GM18498 (cell line): ENCODE measurements around the gene ADH5.
"Not testable (repeated sequence)": the region's sequence is repeated elsewhere in the genome, so short reads cannot be mapped to it uniquely, and the experiment has no call there.

Experiments used
- ATAC-seq: cut with Tn5 transposase; IDR thresholded peaks from one replicate; pipeline ENCODE4 v1.9.1; 2021; ENCODE audit warnings: mild to moderate bottlenecking, moderate library complexity; ENCODE audit not compliant: unreplicated experiment

The ADH5 gene

DNA sequence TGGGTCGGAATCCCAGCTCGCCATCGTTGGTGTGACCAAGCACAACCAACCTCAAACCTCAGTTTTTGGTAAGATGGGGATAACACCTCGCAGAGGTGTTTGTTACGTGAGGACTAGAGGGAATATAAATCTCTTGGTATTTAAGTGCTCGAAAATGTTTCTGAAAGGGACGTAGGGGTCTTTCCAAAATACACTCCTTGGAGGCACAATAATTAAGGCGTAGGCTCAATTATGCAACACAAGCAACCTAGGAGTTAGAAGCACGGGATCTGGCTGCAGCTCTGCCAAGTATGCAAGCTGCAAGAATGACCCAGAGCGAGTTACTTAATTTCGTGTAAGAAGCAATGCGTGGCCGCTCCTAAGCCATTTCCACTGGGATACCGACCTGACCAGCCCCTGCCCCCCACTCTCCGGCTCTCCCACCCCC is 552 bp downstream of the ADH5 start:
- peak; percentile 31 for ATAC-seq

DNA sequence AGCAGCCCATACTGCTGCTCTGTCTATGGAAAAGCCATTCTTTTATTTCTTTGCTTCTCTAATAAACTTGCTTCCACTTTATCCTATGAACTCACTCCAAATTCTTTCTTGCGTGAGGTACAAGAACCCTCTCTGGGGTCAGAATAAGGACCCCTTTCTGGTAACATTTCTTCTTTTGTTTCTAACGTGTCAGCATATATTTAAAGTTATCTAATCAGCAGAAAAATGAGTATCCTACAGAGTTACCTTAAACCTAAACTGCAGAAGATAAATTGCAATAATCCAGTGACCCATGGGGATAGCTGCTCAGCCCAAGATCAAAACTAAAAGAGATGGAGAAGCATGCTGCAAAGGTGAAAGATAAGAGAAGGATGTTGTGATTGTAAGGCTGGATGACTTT is 4.0 kb downstream of the ADH5 start:
- no peak for ATAC-seq

DNA sequence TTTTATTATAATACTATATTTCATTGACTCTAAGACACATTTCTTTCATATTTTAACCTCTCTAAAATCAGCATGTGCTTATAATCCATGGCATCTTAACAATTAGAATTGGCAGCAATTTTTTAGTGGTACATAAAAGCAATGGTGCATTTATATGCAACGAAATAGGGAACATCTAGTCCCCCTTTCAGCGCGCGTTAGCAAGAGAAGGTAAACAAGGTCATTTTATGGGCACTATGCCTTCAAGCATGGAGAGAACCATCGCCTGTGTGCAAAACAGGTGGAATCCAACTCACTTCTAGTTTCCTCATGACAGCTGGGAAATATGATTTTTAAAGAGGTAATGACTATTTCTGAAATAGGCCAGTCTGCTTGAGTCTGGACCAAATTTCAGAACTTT is 6.4 kb downstream of the ADH5 start:
- ATAC-seq, result no peak

DNA sequence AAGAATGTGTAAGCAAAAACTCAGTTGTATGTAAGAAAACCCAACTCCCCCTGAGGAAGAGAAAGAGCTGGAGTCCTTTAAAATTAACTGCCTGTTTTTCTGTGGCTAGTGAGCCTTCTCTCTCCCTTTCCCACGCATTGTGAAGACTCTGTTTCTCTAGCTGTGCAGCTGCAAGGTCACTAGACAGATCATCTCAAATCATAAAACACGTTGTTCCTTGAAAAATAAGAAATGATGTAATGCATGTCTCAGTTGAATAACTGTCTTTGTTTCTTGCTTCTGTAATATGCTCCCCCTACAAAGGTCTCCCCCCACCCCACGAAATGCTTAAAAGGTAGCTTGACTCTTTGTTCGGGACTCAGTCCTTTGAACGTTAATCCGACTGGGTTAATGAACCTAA is 7.7 kb downstream of the ADH5 start:
- not testable (repeated sequence) for ATAC-seq

DNA sequence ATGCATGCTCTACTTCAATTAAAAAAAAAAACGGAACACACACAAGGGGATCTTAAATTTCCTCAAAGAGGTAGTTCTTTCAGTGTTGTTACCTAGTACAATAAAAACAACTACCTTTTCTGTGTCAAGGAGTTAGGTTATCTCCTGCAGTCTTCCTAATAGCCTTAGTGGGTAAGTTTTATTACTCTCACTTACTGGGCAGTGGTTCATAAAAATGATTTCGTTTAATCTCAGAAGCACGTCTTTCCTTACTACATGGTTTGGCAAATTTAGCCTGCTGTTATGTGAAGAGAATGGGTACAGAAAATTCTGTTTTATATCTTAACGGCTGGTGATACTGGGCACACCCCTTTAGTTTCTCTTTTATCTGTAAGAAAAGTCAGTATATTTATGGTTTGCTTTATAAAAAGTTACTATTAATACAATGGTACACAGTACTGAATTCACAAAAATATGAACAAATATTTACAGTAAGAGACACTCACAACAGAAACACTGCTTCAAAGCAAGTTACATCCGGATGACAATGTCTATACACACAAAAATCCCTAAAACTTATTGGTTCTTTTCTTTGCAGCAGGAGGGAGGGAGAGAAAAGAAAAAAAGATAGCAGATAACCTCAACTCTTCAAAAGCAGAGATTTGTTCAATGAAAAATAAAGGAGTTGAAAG is 8.8 kb downstream of the ADH5 start:
- ATAC-seq, result no peak

DNA sequence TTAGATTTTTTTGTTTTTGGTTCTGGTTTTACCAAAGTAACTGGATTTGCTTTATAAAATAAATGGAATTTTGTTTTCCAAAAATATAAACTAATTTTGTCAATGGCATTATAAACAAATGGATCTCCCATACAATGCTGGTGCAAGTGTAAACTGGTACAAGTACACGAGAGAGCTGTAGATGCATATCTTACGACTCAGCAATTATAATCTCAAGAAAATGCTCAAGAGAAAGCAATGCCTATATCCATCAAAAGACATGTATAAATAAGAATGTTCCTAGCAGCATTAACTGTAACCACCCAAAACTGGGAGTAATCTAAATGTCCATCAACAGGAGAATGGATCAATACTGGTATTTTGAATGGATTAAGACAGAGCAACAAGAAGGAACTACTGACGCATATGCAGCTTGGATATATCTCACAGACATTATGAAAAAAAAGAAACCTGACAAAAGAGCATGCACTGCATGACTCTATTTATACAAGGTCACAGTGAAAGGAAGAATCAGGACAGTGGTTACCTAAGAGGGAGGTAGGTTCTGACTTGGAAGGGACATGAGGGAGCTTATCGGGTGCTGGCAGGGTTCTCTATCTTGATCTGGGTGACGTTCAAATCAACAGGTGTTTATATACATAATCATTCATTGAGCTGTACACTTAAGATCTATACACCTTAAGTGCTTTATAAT is 9.5 kb downstream of the ADH5 start:
- ATAC-seq, result no peak

DNA sequence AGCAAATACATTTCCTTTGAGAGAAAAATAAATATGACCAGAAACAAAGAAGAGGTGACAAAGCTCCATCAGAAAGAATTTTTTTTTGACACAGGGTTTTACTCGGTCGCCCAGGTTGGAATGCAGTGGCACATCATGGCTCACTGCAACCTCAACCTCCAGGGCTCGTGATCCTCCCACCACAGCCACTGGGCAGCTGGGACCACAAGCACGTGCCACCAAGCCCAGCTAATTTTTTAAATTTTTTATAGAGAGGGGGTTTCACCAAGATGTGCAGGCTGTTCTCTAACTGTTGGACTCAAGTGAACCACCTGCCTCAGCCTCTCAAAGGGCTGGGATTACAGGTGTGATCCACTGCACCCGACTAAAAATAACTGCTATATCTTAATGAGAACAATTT is 10.3 kb downstream of the ADH5 start:
- no peak for ATAC-seq

DNA sequence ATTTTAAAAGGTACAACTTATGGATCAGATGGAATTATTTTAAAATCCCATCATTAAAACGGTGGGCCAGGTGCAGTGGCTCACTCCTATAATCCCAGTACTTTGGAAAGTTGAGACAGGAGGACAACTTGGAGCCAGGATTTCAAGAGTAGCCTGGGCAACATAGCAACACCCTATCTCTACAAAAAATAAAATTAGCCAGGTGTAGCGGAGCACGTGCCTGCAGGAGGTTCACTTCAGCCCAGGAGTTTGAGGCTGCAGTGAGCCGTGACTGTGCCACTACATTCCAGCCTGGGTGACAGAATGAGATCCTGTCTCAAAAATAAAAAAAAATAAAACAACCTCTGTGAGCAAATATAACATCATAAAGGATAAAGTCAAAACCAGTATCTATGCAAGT is 11.4 kb downstream of the ADH5 start:
- no peak for ATAC-seq

DNA sequence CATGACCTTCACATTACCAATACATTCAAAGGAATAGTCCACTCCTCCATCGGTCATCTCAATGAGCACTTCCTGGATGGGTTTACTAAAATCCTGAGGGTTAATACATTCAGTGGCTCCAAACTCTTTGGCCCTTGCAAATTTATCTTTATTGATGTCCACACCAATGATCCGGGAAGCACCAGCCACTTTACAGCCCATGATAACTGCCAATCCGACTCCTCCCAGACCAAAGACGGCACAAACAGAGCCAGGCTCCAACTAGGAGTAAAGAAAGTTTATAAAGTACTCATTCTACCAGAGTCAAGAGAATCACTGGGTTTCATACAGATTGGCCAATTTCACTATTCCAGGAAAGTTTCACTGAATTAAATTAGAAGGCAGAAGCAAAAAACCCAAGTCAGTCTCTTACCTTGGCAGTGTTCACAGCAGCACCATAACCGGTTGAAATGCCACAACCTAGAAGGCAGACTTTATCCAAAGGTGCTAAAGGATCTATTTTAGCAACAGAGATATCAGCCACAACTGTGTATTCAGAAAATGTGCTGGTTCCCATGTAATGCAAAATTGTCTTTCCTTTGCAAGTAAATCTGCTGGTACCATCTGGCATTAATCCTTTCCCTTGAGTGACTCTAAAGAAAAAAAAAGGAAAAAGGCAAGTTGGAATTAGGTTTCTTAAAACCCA is 12.2 kb downstream of the ADH5 start:
- ATAC-seq, result no peak

DNA sequence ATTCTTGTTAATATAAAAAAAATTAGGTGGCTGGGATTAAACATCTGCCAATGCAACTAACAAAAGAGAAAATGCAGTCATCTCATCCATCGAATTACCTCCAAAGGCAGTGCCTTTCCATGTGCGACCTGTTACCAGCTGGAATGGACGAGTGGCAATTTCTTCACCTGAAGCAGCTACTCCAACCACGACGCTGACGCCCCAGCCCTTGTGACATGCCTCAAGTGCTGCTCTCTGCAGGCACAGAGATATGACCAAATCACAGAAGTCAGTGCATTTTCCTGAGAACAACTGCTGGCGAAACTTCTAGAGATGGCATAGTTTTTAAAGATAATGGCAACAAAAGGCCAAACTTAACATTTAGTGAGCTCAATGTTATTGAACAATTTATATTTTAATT is 13.8 kb downstream of the ADH5 start:
- no peak for ATAC-seq

DNA sequence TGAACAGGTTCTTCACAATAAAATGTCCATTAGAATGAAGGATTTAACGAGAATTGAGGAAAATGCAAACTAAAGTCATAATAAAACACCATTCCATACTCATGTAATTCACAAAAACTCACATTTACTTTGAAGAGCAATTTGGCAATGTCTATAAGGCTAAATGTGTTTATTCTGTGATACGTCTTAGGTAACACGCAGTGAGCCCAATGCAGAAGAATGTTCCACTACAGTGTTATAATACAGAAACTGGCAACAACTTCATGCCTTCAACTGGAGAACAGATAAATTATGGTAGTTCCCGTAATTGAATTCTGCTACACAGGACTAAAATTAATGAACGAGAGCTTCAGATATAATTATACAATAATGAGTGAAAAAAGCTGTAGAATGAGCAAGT is 17.4 kb downstream of the ADH5 start:
- ATAC-seq, result no peak

DNA sequence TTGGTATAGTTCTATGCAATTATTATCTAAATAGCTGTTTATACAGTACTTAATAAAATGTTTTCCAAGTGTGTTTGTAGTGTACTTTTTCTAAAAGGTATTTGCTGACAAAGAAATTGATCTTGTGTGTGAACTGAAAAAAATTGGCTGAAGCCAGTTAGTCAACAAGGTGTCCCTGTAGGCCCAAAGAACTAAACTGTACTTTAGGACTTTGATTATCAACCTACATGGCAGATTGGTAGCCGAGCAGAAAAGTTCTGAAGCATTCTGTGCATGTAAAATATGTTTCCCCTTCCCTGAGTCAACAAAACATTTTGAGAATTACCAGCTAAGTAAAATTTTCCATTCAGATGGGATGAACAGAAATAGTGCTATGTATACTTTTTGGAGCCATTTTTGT is 21.0 kb downstream of the ADH5 start:
- no peak for ATAC-seq

DNA sequence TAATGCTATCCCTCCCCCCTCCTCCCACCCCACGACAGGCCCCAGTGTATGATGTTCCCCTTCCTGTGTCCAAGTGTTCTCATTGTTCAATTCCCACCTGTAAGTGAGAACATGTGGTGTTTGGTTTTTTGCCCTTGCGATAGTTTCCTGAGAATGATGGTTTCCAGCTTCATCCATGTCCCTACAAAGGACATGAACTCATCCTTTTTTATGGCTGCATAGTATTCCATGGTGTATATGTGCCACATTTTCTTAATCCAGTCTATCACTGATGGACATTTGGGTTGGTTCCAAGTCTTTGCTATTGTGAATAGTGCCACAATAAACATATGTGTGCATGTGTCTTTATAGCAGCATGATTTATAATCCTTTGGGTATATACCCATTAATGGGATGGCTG is 23.1 kb downstream of the ADH5 start:
- not testable (repeated sequence) for ATAC-seq

DNA sequence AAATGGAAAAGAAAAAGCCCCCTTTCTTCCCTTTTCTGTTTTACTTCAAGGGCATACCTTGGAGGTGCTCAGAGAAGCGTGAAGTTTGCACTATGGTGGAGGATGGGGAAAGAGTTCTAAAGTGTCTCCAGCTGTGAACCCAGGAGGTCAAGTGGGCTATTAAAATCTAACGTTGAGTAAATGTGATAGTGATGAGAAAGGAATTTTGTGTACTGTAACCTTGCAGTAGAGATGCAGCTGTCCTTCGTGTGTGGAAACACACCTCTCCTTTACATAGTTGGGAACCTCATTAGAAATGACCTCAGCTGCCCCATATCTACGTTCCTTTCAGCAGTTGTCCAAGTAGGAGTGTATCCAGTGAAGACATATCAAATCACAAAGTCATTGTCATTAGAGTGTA is 26.5 kb downstream of the ADH5 start:
- no peak for ATAC-seq

DNA sequence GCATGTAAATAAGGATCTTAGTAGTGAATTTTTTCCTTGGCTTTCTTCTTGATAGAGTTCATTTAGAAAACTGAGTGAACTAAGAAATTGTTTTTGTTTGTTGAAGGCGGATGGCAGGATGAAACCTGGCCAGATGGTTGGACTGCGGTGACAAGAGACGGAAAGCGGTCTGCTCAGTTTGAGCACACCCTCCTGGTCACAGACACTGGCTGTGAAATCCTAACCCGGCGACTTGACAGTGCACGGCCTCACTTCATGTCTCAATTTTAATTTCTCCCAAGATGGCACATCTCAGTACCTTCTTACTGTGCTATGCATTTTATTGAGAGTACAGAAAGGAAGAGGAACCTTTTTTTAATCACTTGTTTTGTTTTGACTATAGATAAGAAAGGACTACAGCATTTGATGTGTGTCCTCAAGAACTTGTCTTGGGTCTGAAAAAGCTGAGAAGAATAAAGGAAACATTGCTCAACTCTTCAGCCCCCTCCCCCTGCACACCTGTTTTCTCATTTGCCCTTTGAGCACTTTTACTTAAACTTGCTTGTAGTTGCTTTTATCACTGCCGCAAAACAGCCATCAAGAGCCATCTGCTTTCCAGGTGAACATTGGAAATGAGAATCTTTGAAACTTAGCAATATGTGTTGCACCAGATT is 27.4 kb downstream of the ADH5 start:
- no peak for ATAC-seq

DNA sequence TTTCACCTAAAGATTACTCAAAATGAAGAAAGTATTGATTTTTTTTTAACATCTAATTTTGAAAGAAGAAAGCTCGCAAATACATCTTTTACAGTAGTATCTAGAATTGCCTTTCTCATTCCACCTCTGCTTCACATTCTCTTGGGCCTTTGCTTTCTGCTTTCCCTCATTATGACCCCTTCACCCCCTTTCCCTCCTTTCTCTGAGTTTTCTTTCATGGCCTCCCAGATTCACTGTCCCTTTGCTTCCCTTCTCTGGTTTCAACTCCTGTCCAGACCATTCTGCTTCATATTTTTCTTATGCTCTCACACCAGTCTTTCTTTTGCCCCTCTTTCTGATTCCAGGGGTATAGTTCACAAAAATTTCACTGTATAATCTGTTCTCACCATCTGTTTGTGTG is 29.0 kb downstream of the ADH5 start:
- no peak for ATAC-seq

DNA sequence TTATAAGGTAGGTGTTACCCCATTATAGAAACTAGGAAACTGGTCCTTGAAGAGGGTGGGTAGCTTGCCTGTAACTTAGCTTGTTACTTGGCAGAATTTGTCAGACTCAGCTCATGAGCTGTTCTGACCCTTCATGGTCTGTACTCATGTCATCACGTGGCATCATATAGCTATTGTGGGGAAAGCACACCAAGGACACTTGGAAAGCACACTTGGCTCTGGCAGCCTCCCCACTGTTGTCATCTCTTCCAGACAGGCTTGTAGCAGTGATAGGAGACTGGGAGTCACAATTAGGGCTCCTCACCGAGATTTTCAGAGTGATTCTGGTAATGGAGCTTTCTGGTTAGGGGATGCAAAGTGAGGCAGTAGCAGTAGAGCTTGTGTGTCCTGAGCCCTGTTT is 30.4 kb downstream of the ADH5 start:
- no peak for ATAC-seq

DNA sequence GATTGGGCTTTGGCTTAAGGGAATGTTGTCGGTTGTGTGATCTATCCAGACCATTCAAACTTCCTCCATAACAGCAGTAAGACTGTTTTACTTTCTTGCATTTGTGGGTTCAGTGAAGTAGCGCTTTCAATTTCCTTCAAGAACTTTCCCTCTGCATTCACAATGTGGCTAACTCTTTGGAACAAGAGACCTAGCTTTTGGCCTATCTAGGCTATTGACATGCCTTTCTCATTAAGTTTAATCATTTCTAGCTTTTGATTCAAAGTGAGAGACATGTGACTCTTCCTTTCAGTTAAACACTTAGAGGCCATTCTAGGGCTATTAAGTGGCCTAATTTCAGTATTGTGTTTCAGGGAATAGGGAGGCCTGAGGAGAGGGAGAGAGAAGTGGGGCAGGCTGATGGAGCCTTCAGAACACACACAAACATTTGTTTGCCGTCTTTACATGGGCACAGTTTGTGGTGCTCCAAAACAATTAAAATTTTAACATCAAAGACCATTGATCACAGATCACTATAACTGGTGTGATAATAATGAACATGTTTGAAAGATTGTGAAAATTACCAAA is 34.1 kb downstream of the ADH5 start:
- ATAC-seq, result peak; percentile 56

DNA sequence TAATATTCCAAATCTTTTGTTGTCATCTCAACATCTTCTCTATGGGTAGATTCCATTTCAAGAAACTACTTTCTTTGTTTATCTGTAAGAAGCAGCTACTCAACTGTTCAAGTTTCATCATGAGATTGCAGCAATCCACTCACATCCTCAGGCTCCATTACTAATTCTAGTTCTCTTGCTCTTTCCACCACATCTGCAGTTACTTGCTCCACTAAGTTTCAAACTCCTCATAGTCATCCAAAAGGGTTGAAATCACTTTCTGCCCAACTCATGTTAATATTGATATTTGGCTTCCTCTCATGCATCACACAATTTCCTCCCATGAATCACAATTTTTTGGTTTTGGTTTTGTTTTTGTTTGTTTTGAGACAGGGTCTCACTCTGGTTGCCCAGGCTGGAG is 35.7 kb downstream of the ADH5 start:
- no peak for ATAC-seq

DNA sequence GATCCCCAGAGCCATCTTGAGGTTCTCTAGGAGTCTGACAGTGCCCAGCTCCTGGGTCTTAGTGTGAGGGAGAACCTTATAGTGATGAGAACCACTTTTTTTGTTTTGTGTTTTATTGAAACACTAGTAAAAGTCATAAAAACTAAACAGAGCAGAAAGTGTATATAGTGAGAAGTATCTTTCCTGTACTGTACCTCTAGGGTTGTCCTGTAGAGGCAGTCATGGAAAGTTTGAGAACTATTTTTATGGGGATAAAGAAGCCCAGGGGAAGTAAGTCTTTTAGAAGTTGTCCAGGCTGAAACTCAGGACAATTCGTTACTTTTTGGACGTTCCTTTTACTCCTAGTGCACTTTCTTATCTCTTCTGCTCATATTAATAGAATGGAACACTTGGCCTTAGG is 40.9 kb downstream of the ADH5 start:
- ATAC-seq, result no peak

DNA sequence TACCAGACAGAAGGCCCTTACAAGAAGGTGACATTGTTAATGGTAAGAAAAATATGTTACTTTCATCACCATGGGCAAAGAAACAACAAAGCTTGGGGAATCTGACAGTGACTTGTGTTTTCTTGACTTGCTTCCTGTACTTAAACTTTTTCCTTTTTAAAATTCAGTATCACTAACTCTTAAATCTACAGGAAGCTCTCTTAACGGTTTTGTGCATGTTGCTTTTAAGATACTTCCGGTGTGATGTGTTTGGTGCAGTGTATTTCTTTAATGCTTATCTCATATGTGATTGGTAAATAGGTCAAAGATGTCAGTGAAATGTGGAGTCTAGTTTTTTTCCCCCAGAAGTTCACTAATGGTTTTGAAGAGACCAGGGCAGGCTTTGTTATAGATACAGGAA is 45.2 kb downstream of the ADH5 start:
- ATAC-seq, result peak; percentile 46
